ENCODE data around the gene DGKQ.

GRCh38 chr4:968221-968620 lies 5.1 kb downstream of the DGKQ start:
- TF ChIP-seq BHLHE40 (IDR thresholded peaks at IDR 0.05; ENCODE audit: low read depth, low read length) (no peak), POLR2A (IDR thresholded peaks at IDR 0.05; ENCODE audit: low read length) (no peak), FOSB (CRISPR knock-in tag; IDR thresholded peaks at IDR 0.05) (no peak), CTCF (IDR thresholded peaks at IDR 0.05) (no peak), POLR2AphosphoS2 (conservative IDR thresholded peaks at IDR 0.05; ENCODE audit: low read length) (no peak), ELK1 (IDR thresholded peaks at IDR 0.05; ENCODE audit: low read depth, low read length) (no peak), RCOR1 (IDR thresholded peaks at IDR 0.05; ENCODE audit: low read depth, low read length) (no peak), HMGXB4 (CRISPR knock-in tag; IDR thresholded peaks at IDR 0.05; ENCODE audit: borderline replicate concordance) (no peak)

Data from A549 (cell line).